Activated CD4-positive, CD25-positive, alpha-beta regulatory T cell treated with anti-CD3 and anti-CD28 coated beads, Interleukin-2, amount 50 U/mL, for 16 hours (primary cell): Measurements from ENCODE around the gene CREB3L4.

Experiments
- DNase-seq: peaks from one replicate; pipeline ENCODE4 v3.0.0-alpha.2; 2020; ENCODE audit warnings: low read depth, low spot score

Gene CREB3L4

GRCh38 chr1:153937331-153937730, 30.4 kb upstream of the CREB3L4 start:
- no peak for DNase-seq

- no peak for DNase-seq
These were observed 28.7 kb upstream of the CREB3L4 start for GRCh38 chr1:153938996-153939395.

- no peak for DNase-seq
These were observed 28.2 kb upstream of the CREB3L4 start for GRCh38 chr1:153939476-153939875.

- no peak for DNase-seq
These were observed 26.9 kb upstream of the CREB3L4 start for GRCh38 chr1:153940756-153941155.

GRCh38 chr1:153941826-153942725, 25.6 kb upstream of the CREB3L4 start:
- no peak for DNase-seq

GRCh38 chr1:153942766-153943549, 24.7 kb upstream of the CREB3L4 start:
- DNase-seq: no peak

GRCh38 chr1:153944005-153944826, 23.5 kb upstream of the CREB3L4 start:
- DNase-seq: no peak

GRCh38 chr1:153944827-153945117, 22.9 kb upstream of the CREB3L4 start:
- DNase-seq: no peak

GRCh38 chr1:153945131-153945794, 22.4 kb upstream of the CREB3L4 start:
- DNase-seq: peak; percentile 51

- DNase-seq: peak; percentile 45
These were observed 21.7 kb upstream of the CREB3L4 start for GRCh38 chr1:153945795-153946621.

GRCh38 chr1:153946622-153947241, 21.0 kb upstream of the CREB3L4 start, which contains the start of gene DENND4B:
Gene DENND4B (minus strand): TSS chr1:153946718. CDS start chr1:153944374, 2,344 bp downstream.
- DNase-seq: peak; percentile 58

- DNase-seq: no peak
These were observed 16.5 kb upstream of the CREB3L4 start for GRCh38 chr1:153951183-153951582.

GRCh38 chr1:153951801-153952200, 15.9 kb upstream of the CREB3L4 start:
- no peak for DNase-seq

GRCh38 chr1:153953859-153954365, 13.8 kb upstream of the CREB3L4 start:
- DNase-seq: no peak

- DNase-seq: no peak
These were observed 12.9 kb upstream of the CREB3L4 start for GRCh38 chr1:153954826-153955225.

- DNase-seq: no peak
These were observed 10.5 kb upstream of the CREB3L4 start for GRCh38 chr1:153956997-153957715.

- no peak for DNase-seq
These were observed 10.0 kb upstream of the CREB3L4 start for GRCh38 chr1:153957744-153958110.

GRCh38 chr1:153958111-153958960, 9.4 kb upstream of the CREB3L4 start, which contains the start of gene CRTC2:
Gene CRTC2 (minus strand): TSS chr1:153958612. CDS start chr1:153958497, 115 bp downstream.
- DNase-seq: peak; percentile 97
